Measurements from ENCODE around the gene ZNF574.

The ZNF574 gene

DNA sequence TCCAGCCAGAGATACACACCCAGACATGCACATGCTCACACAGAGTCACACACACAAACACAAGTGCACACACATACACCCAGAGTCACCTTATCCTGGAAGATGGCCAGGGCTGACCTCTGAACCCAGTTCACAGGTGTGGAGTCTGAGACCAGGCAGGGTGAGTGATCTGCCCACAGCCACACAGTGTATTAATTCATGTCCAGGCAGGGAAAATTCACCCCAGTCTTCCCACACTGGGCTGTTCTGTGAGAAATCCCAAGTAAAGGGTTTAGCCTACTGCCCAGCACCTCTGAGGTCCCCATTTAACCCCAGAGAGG, 54.2 kb downstream of the ZNF574 start:
- DNase-seq = no peak

Measured in activated T-cell treated with anti-CD3 and anti-CD28 coated beads, Interleukin-2, amount 50 U/mL, for 48 hours (primary cell).